HG03354 (cell line): ENCODE data around the gene TRABD2B.

Source experiments
- ATAC-seq: cut with Tn5 transposase; IDR thresholded peaks from one replicate; pipeline ENCODE4 v1.9.1; 2021; ENCODE audit warnings: mild to moderate bottlenecking; ENCODE audit not compliant: unreplicated experiment, poor library complexity, severe bottlenecking

TRABD2B gene

GRCh38 chr1:47818682-47819573, 178.3 kb downstream of the TRABD2B start:
- no peak for ATAC-seq

GRCh38 chr1:47817861-47818260, 179.3 kb downstream of the TRABD2B start:
- no peak for ATAC-seq

- no peak for ATAC-seq
These were observed 180.7 kb downstream of the TRABD2B start for GRCh38 chr1:47816325-47817071.

DNA sequence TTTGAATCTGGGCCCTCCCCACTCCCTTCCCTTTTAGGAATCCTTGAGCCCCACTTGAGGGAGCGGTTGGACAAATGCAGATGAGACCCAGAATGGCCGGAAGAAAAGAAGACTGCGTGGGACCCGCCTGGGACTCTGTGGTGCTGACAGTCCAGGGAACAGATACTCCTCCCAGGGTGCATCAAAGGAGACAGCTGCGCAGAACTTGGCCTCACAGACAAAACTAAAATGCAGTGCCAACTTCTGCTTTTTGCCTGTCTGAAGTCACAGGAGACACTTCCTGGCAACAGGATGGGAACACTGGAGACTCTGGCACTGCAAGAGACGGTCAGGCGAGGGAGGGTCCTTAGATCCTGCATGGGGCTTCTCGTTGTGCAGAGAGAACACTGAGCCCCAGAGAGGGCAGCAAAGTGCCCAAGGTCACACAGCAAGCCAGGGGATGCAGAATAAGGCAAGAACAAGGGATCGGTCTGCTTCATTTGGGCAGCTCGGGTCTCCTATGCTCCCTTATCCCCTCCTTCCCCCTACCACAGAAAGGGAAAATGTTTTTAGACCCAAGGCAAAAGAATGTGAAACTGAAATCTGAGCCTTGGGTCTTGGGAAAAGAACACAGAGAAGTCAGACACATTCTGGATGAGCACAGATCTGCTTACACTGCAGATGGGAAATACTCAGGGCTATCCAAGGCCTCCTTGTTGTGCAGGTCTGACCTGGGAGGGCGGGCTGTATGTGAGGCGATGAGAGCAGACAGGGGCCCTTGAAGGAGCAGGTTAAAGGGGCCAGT, 182.4 kb downstream of the TRABD2B start:
- no peak for ATAC-seq

GRCh38 chr1:47813970-47814369, 183.2 kb downstream of the TRABD2B start:
- no peak for ATAC-seq

DNA sequence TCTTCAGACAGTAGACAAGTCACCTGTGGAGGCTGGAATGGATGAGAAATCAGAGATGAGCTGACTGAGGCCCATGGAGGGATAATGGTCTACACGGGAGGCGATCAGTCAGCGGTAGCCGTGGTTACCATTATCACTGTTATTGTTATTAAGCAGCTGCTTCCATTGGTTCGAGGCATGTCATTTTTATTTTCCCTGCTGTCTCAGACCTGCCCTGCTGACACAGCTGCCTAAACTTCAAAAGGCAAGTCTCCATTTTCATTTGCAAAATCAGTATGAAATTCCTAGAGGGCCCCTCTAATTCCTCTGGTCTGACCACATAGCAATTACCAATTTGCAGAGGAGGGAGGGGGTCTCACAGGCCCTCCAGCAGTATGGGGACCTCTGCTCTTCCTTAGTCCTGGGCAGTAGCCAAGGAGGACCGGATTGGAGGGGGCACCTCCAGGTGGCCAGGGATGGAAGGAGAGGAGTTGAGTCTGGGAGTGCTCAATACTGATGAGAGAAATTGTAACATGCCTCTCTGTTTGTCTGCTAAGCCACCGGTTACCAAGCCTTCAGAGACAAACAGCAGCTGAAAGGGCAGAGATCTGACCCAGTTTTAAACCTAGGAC, 184.2 kb downstream of the TRABD2B start:
- ATAC-seq, result no peak

- no peak for ATAC-seq
These were observed 186.1 kb downstream of the TRABD2B start for GRCh38 chr1:47810964-47811682.

DNA sequence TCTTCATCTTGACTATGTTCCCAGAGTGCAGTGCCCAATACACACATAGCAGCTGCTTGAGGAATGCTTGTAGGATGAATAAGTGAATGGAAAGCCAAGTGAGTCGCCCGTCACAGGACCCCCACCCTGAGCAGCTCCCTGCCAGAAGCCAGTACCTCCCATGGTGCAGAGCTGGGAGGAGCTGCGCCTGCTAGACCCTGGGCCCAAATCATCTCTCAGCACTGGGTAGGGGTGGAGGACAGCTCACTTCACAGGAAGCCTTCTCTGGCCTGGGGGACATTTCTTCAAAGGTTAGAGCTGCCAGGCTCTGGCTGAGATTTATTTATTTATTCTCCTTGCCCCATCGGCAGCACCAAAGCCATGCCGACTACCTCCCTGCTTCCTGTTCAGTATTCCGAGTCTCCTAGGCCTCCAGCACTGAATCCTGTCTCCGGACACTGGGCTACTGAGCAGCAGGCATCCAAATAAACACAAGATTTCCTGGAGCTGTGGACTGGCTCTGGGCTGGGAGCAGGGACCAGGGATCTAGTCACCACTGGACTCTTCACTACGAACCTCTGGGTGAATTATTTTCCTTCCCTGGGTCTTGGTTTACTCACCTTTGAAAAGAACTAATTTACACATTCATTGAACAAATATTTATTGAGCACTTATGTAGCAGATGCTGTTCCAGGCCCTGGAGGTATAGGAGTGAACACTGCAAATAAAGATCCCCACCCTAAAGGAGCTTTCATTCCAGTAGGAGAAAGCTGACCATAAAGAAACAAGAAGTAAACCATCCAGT, 187.7 kb downstream of the TRABD2B start:
- ATAC-seq, result no peak

- no peak for ATAC-seq
These were observed 188.6 kb downstream of the TRABD2B start for GRCh38 chr1:47808612-47809011.

- ATAC-seq, result no peak
These were observed 191.2 kb downstream of the TRABD2B start for GRCh38 chr1:47805921-47806361.

- ATAC-seq, result no peak
These were observed 192.2 kb downstream of the TRABD2B start for GRCh38 chr1:47805018-47805417.

- ATAC-seq, result no peak
These were observed 193.2 kb downstream of the TRABD2B start for GRCh38 chr1:47803815-47804501.

GRCh38 chr1:47797575-47797974, 199.6 kb downstream of the TRABD2B start:
- no peak for ATAC-seq

GRCh38 chr1:47796626-47797025, 200.6 kb downstream of the TRABD2B start:
- ATAC-seq, result no peak

- no peak for ATAC-seq
These were observed 202.1 kb downstream of the TRABD2B start for GRCh38 chr1:47795102-47795501.

GRCh38 chr1:47794530-47794929, 202.7 kb downstream of the TRABD2B start:
- ATAC-seq, result no peak

DNA sequence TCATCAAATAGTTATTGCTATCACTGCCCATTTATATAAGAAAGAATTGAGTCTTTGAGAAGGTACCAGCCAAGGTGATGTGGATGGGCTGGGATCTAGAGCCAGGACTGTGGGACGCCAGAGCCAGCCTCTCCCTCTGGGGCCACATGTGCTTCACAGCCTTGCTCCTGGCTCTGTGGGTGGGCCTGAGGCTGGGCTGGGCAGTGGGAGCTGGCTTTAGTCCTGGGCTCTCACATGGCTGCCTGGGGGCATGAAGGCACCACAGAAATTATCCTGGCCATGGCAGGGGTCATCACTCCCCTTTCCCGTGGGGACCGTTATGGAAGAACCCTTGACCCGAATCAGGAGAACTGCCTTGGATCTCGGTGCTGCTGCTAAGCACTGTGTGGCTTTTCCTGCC, 203.1 kb downstream of the TRABD2B start:
- no peak for ATAC-seq

- no peak for ATAC-seq
These were observed 203.6 kb downstream of the TRABD2B start for GRCh38 chr1:47793563-47793962.
